ENCODE data around the gene MRS2. TPM values are rescaled to one million over a fixed set of nuclear protein-coding genes. Genes with fewer than 3 reads are reported as not detected.

MRS2 gene, protein sequence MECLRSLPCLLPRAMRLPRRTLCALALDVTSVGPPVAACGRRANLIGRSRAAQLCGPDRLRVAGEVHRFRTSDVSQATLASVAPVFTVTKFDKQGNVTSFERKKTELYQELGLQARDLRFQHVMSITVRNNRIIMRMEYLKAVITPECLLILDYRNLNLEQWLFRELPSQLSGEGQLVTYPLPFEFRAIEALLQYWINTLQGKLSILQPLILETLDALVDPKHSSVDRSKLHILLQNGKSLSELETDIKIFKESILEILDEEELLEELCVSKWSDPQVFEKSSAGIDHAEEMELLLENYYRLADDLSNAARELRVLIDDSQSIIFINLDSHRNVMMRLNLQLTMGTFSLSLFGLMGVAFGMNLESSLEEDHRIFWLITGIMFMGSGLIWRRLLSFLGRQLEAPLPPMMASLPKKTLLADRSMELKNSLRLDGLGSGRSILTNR
- 16.0 to 18.0 TPM (median 16.5 TPM) in 3 replicates for total RNA-seq
- long read RNA-seq, transcript MRS2-203 (11 exons, 3,313 nt): major isoform, 27 of 42 reads
- long read RNA-seq, transcript MRS2-202 (10 exons, 1,740 nt): minor isoform, 11 of 42 reads
- long read RNA-seq, partial matches to known transcripts: 0 of 42 reads
- long read RNA-seq, other reads (novel, unspliced or antisense): 3 of 42 reads

DNA sequence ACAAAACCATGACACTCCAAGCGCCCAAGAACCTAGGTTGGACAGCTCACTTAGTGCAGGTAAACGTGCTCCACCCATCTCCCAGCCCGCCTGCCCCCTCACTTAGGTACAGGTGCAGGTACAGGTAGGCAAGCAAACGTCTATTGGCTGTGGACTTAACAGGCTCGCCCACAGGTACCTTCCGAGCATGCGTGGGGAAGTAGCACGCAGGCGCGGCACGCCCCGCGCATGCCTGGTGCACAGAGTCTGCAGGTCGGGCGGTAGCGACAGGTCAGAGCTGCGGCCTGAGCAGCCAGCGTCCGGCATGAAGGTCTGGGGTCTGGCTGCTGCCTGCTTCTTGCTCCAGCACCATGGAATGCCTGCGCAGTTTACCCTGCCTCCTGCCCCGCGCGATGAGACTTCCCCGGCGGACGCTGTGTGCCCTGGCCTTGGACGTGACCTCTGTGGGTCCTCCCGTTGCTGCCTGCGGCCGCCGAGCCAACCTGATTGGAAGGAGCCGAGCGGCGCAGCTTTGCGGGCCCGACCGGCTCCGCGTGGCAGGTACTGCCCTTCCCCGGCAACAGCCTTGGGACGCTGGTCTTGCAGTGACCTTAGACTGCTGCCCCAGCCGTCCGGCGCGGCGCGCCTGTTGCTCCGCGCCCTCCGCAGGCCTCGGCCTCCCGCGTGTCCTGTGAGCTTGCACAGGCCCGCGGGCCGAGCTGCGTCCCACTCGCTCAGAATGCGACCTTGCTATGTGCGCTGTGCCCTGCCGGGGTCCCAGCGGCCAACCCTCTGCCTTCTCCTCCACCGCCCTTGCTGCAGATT, at the start of gene MRS2:
Gene MRS2 (plus strand): TSS at position 240 of the 804 bp plus-strand sequence. CDS start 111 bp downstream, at position 351.
- Mint-ChIP-seq H3K4me3 (ENCODE audit: unreplicated experiment) (peak within 1 kb of the TSS; percentile 85), H3K27me3 (ENCODE audit: low read depth) (peaks cover 17% of the 10 kb centered on the region), H3K4me1 (ENCODE audit: low read depth) (peaks cover 24% of the 10 kb centered on the region), H3K9me3 (ENCODE audit: low read depth) (no peaks in the 10 kb centered on the region), H3K27ac (ENCODE audit: unreplicated experiment) (peak within 1 kb of the TSS; percentile 60), H3K36me3 (ENCODE audit: low read depth) (no peaks in the 10 kb centered on the region)
- TF ChIP-seq, protein P1, sequence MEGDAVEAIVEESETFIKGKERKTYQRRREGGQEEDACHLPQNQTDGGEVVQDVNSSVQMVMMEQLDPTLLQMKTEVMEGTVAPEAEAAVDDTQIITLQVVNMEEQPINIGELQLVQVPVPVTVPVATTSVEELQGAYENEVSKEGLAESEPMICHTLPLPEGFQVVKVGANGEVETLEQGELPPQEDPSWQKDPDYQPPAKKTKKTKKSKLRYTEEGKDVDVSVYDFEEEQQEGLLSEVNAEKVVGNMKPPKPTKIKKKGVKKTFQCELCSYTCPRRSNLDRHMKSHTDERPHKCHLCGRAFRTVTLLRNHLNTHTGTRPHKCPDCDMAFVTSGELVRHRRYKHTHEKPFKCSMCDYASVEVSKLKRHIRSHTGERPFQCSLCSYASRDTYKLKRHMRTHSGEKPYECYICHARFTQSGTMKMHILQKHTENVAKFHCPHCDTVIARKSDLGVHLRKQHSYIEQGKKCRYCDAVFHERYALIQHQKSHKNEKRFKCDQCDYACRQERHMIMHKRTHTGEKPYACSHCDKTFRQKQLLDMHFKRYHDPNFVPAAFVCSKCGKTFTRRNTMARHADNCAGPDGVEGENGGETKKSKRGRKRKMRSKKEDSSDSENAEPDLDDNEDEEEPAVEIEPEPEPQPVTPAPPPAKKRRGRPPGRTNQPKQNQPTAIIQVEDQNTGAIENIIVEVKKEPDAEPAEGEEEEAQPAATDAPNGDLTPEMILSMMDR (IDR thresholded peaks at IDR 0.05): peak; percentile 19
- peak; percentile 94 for DNase-seq (ENCODE audit: low spot score)

DNA sequence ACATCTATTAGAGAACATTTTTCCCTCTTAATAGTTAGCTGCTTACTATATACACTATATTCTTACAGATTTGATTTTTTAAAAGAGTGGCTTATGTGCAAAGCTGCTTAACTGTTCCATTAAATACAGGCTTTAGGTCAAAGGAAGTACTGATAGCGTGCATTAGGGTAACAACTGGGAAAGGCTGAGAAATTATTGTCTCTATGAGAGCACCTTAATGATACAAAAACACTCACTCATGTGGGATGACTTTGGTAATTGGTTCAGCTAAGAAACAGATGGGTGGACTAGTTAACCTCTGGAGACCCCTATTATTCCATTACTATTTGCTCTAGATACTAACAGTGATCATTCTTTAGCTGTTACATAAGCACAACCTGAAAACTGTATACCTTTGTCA, 48.9 kb upstream of the MRS2 start:
- H3K27ac Mint-ChIP-seq (ENCODE audit: unreplicated experiment): no peak overlapping the region
- H3K4me3 Mint-ChIP-seq (ENCODE audit: unreplicated experiment): no peak overlapping the region
- H3K36me3 Mint-ChIP-seq (ENCODE audit: low read depth): no peaks in the 10 kb centered on the region
- H3K4me1 Mint-ChIP-seq (ENCODE audit: low read depth): no peaks in the 10 kb centered on the region
- H3K9me3 Mint-ChIP-seq (ENCODE audit: low read depth): no peaks in the 10 kb centered on the region
- TF ChIP-seq, protein P1 (IDR thresholded peaks at IDR 0.05): no peak
- DNase-seq (ENCODE audit: low spot score): no peak
- peaks cover 17% of the 10 kb centered on the region for H3K27me3 Mint-ChIP-seq (ENCODE audit: low read depth)

DNA sequence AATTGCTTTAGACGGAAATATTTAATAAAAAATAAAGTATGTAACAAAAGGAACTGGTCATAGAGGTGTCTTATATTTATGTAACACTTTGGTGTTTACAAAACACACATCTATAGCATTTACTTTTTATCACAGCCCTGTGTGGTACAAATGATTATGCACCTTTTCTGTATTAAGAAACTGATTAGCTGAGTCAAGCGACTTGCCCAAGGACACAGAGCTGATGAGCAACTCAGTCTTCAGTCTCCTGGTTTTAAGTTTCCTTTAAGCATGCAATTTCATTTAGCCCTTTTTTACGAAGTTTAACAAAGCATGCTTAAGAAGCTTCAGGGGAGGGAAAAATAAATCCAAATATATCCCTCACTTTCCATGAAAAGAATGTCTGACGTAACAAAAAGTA, 47.3 kb upstream of the MRS2 start:
- DNase-seq (ENCODE audit: low spot score): no peak
- Mint-ChIP-seq H3K9me3 (ENCODE audit: low read depth) (no peaks in the 10 kb centered on the region), H3K27ac (ENCODE audit: unreplicated experiment) (no peak overlapping the region), H3K4me1 (ENCODE audit: low read depth) (peaks cover 4% of the 10 kb centered on the region), H3K36me3 (ENCODE audit: low read depth) (no peaks in the 10 kb centered on the region), H3K27me3 (ENCODE audit: low read depth) (peaks cover 11% of the 10 kb centered on the region), H3K4me3 (ENCODE audit: unreplicated experiment) (no peak overlapping the region)
- TF ChIP-seq, protein P1 (IDR thresholded peaks at IDR 0.05): no peak

DNA sequence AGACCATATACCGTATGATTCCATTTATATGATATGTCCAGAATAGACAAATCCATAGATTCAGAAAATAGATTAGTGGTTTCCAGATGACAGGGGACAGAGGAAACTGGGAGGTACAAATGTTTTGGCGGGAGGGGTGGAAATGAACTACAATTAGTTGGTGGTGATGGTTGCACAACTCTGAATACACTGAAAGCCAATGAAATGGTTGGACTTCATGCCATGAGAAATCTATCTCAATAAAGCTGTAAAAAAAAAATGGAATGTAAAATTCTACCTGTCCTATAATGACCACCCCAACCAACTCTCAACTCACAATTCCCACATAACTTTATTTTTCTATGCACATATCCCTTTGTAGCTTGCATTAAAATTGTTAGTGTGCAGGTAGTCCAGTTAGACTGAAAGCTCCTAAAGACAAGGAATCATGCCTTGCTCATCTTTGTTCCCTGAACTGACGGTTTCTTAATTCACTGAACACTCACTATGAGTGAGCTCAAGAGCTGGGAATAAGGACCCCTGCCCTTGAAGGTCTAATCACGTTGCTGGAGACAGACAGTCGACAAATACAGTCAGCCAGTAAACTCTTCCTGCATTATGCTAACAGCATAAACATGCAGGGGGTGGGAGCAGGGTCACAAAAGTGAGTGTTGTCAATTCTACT, 46.3 kb upstream of the MRS2 start:
- peaks cover 8% of the 10 kb centered on the region for H3K27me3 Mint-ChIP-seq (ENCODE audit: low read depth)
- TF ChIP-seq, protein P1 (IDR thresholded peaks at IDR 0.05): no peak
- no peaks in the 10 kb centered on the region for H3K9me3 Mint-ChIP-seq (ENCODE audit: low read depth)
- no peak overlapping the region for H3K4me3 Mint-ChIP-seq (ENCODE audit: unreplicated experiment)
- peaks cover 7% of the 10 kb centered on the region for H3K4me1 Mint-ChIP-seq (ENCODE audit: low read depth)
- H3K36me3 Mint-ChIP-seq (ENCODE audit: low read depth): no peaks in the 10 kb centered on the region
- no peak for DNase-seq (ENCODE audit: low spot score)
- no peak overlapping the region for H3K27ac Mint-ChIP-seq (ENCODE audit: unreplicated experiment)
